Midbrain (tissue), 1 donor: ENCODE measurements around the gene MRPS6.

Source experiments
- DNase-seq: peaks from one replicate; lab custom pipeline; 2025; lab: John Stamatoyannopoulos, UW

MRPS6 gene

DNA sequence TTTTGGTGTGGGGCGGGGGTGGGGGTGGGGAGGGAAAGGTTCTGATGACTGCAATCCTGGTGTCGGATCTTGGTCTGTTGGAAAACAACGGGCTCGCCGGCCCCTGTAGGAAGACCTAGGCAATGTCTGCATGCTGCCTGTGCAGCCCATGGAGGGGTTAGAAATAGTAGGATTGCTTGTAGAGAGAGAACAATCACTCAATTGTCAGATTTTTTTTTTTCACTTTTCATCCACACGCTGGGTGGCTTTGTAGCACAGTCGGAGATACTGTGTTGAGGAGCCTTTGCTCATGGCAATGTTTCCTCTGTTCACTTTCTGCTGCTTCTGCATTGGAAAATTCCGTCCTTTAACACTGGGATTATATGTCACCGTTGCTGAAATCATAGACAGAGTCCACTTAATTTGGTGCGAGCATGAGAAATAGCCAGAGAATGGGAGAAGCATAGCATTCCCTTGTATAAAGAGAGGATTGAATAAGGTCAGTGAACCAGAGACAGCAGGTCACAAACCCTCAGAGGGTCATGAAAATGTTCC, 107.5 kb downstream of the MRPS6 start:
- DNase-seq, result peak; percentile 64

DNA sequence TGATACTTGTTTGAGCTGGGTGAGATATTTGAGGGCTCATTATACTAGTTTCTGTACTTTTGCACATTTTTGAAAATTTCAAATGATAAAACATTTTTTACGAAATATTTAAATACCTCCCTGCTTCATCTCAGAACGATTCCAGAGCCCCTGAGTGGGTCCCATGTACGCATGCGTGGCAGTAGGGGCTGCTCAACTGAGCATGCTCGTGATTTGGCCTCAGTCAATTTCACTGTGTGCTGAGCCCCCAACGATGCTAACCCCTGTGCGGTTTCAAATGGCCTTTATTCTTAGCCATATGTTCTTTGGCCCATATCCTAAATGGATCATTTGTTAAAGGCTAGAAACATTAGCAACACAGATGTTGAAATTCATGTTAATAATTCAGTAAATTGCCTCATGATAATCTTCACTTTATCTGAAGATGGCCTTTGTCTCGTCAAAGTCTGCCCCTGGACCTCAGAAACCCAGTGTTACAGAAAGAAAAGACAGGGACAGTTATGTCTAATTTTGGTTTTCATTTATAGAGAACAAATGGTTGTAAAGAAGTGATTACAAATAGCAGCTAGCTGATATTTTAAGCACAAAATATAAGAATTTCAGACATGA, 108.2 kb downstream of the MRPS6 start:
- no peak for DNase-seq

DNA sequence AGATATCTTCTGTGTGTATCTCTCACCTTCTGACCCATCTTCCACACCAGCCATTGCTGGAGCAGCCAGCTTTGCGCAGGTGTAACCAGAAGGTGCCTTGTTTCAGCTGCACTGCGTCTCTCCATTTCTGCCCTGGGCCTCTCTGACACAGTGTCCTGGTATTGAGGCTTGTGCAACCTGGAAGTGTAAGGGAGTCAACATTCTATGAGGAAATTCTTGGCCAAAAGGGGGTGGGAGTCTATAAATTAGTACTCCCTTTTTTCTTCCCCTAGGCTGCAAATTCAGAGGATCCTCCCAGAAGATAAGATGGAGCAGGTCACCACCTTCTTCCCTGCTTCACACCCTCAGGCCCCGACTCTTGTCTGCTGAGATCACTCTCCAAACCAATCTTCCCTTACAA, 109.1 kb downstream of the MRPS6 start:
- DNase-seq, result no peak

- DNase-seq, result no peak
These were observed 110.1 kb downstream of the MRPS6 start for GRCh38 chr21:34183331-34183928.

DNA sequence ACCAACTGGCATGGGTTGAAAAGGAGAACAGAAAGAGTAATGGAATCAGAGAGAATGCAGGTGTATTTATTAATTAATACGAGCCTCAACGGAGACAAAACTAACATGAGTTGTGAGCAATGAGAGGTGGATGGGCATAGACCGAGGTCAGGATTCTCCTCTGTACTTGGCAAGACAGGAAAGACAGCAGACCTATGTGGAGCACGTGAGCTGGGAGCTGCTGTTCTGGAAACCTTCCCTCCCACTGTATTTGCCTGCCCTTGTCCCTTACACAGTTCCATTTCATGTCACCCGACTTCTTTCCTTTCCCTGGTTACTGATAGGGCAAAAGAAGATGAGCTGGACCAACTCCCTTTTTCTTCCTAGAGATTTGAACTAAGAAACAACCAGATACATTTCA, 110.9 kb downstream of the MRPS6 start:
- no peak for DNase-seq

DNA sequence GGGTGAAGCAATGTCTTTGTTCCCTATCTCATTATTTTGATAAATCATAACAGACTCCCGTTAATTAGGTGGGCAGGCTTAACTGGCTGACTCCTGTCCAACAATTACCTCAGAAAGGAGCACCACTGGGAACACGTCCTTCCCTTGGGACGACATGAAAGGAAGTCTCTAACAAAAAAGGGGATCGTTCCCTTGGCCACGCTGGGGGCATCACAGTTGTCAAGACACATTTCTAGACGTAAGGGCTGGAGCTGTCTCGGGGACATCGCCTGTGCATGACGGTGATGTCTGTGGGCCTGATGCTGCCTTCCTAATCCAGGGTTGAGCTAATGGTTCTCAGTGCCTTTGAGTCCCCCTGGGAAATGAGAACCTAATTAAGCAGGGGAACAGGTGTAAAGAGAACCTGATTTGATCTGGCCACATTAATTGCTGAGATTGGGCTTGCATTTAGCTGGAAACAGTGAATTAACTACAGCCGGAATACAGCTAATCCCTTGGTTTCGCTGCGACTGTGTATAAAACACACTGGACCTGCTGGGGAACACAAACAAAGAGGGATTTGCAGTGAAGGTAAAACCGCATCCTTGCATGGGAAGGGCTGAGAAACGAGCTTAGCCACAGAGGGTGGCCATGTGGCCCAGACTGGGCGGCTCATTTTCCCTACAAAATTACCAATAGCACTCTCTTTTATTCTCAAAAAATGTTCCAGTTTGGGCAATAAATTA, 111.8 kb downstream of the MRPS6 start:
- DNase-seq, result no peak

- no peak for DNase-seq
These were observed 112.8 kb downstream of the MRPS6 start for GRCh38 chr21:34186109-34186719.

GRCh38 chr21:34187935-34188334, 114.6 kb downstream of the MRPS6 start:
- DNase-seq, result no peak

DNA sequence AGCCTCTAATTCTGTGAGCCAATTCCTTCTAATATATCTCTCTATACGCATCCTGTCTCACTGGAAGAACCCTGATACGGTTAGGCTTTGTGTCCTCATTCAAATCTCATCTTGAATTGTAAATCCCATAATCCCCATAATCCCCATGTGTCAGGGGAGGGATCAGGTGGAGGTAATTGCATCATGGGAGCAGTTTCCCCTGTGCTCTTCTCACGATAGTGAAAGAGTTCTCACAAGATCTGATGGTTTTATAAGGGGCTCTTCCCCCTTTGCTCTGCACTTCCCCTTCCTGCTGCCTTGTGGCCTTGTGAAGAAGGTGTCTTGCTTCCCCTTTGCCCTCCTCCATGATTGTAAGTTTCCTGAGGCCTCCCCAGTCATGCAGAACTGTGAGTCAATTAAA, 116.1 kb downstream of the MRPS6 start:
- no peak for DNase-seq

GRCh38 chr21:34190576-34191321, 117.4 kb downstream of the MRPS6 start:
- DNase-seq, result no peak

DNA sequence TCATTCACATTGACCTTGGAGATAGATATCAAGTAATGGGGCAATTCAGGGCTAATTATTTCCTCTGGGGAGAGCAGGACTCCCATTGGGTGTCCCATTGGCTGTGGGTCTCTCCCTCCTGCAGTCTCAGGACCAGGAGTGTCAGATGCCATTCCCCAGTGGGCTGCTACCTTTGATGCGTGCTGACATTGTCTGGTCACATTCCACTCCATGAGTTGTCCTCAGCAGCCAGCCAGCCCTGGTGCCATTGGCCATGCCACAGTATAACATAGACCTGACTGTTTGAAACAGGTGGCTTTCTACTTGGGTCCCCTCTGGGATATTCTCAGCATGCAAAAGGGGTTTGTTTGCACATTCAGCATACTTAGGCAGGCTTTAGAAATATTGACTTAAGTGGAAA, 118.5 kb downstream of the MRPS6 start:
- no peak for DNase-seq
